OCI-LY3 (cell line): ENCODE measurements around the gene TEX35.

Experiments used
- H2AFZ ChIP-seq: fragments of 200-600, 300-600 bp; shearing (Covaris generic); 2 replicates; pipeline ENCODE4 v1.6.0; 2014; ENCODE audit warnings: antibody characterized with exemption, low read depth, low read length
- H3K27ac ChIP-seq: fragments of 200-600, 300-600 bp; sonication (generic); 2 replicates; pipeline ENCODE4 v1.5.1; 2014; ENCODE audit warnings: mild to moderate bottlenecking, low read length, moderate library complexity, mixed read lengths
- H3K27me3 ChIP-seq: fragments of 200-600, 300-600 bp; sonication (generic); 2 replicates; pipeline ENCODE4 v1.6.1; 2014; ENCODE audit warnings: low read depth, low read length, mixed read lengths
- H3K36me3 ChIP-seq: fragments of 200-600, 300-600 bp; sonication (generic); replicated peaks from 2 replicates; pipeline ENCODE3; 2014; ENCODE audit warnings: low read depth, low read length, mixed read lengths
- H3K4me1 ChIP-seq: fragments of 300-600, 200-600 bp; sonication (generic); 2 replicates; pipeline ENCODE4 v1.6.1; 2014; ENCODE audit warnings: low read length, mixed read lengths
- H3K4me2 ChIP-seq: fragments of 200-600, 300-600 bp; sonication (generic); 2 replicates; pipeline ENCODE4 v1.6.1; 2014; ENCODE audit warnings: low read length, mixed read lengths
- H3K4me3 ChIP-seq: fragments of 300-600, 200-600 bp; sonication (generic); 2 replicates; pipeline ENCODE4 v1.5.1; 2014; ENCODE audit warnings: antibody characterized with exemption, mild to moderate bottlenecking, low read length, moderate library complexity
- H3K79me2 ChIP-seq: fragments of 300-600, 200-600 bp; shearing (Covaris generic); 2 replicates; pipeline ENCODE4 v1.6.1; 2014; ENCODE audit warnings: mild to moderate bottlenecking, low read length, mixed read lengths
- H3K9ac ChIP-seq: fragments of 300-600, 200-600 bp; shearing (Covaris generic); 2 replicates; pipeline ENCODE4 v1.6.0; 2014; ENCODE audit warnings: mild to moderate bottlenecking, low read length, moderate library complexity
- H3K9me3 ChIP-seq: fragments of 200-600, 300-600 bp; shearing (Covaris generic); 2 replicates; pipeline ENCODE4 v1.6.1; 2014; ENCODE audit warnings: low read length, mixed read lengths; ENCODE audit not compliant: insufficient read depth
- H4K20me1 ChIP-seq: fragments of 200-600, 300-600 bp; sonication (generic); 2 replicates; pipeline ENCODE4 v1.6.1; 2016; ENCODE audit warnings: low read length, mixed read lengths; ENCODE audit not compliant: insufficient read depth
- CTCF ChIP-seq: fragments of 200-600, 300-600 bp; sonication (generic); IDR thresholded peaks from 2 replicates; pipeline ENCODE4 v1.5.1; 2014; ENCODE audit warnings: antibody characterized with exemption, low read length, low read depth
- EZH2phosphoT487 ChIP-seq: fragments of 200-600 bp; shearing (Covaris generic); IDR thresholded peaks from 2 replicates; pipeline ENCODE4 v1.6.1; 2018; ENCODE audit warnings: antibody characterized with exemption, mixed run types, low read depth

The TEX35 gene

GRCh38 chr1:178467837-178468236, 45.1 kb upstream of the TEX35 start:
- Histone ChIP-seq H3K4me2 (no peak overlapping the region), H3K9me3 (no peaks in the 10 kb centered on the region), H3K9ac (no peak overlapping the region), H3K4me3 (no peak overlapping the region), H3K27me3 (no peaks in the 10 kb centered on the region), H2AFZ (no peak overlapping the region), H3K36me3 (peaks cover 5% of the 10 kb centered on the region), H4K20me1 (no peaks in the 10 kb centered on the region), H3K27ac (no peak overlapping the region), H3K4me1 (peaks cover 54% of the 10 kb centered on the region), H3K79me2 (no peaks in the 10 kb centered on the region)
- TF ChIP-seq EZH2phosphoT487 (no peak), CTCF (no peak)

GRCh38 chr1:178470411-178470960, 42.4 kb upstream of the TEX35 start:
- Histone ChIP-seq H3K36me3 (peaks cover 5% of the 10 kb centered on the region), H3K4me2 (peak overlapping the region; percentile 18; the same call in 1 of the 2 replicates)
- no peak for TF ChIP-seq EZH2phosphoT487
- no peak for TF ChIP-seq CTCF

GRCh38 chr1:178472531-178472930, 40.4 kb upstream of the TEX35 start:
- H3K4me3 ChIP-seq: no peak overlapping the region
- no peaks in the 10 kb centered on the region for H3K79me2 ChIP-seq
- no peaks in the 10 kb centered on the region for H3K27me3 ChIP-seq
- peaks cover 27% of the 10 kb centered on the region for H3K4me1 ChIP-seq
- H3K4me2 ChIP-seq: peak overlapping the region; percentile 46
- no peaks in the 10 kb centered on the region for H4K20me1 ChIP-seq
- H3K27ac ChIP-seq: no peak overlapping the region
- TF ChIP-seq CTCF (peak; percentile 26; the same call in 1 of the 2 replicates), EZH2phosphoT487 (no peak)
- peaks cover 4% of the 10 kb centered on the region for H3K36me3 ChIP-seq
- no peak overlapping the region for H3K9ac ChIP-seq
- H3K9me3 ChIP-seq: no peaks in the 10 kb centered on the region
- no peak overlapping the region for H2AFZ ChIP-seq

More at GRCh38 chr1:178470411-178470960, 42.4 kb upstream of the TEX35 start:
- Histone ChIP-seq H2AFZ (no peak overlapping the region), H3K9me3 (no peaks in the 10 kb centered on the region), H3K27me3 (no peaks in the 10 kb centered on the region), H3K4me3 (no peak overlapping the region), H3K9ac (no peak overlapping the region), H3K27ac (no peak overlapping the region), H3K4me1 (peaks cover 33% of the 10 kb centered on the region), H3K79me2 (no peaks in the 10 kb centered on the region), H4K20me1 (no peaks in the 10 kb centered on the region)

DNA sequence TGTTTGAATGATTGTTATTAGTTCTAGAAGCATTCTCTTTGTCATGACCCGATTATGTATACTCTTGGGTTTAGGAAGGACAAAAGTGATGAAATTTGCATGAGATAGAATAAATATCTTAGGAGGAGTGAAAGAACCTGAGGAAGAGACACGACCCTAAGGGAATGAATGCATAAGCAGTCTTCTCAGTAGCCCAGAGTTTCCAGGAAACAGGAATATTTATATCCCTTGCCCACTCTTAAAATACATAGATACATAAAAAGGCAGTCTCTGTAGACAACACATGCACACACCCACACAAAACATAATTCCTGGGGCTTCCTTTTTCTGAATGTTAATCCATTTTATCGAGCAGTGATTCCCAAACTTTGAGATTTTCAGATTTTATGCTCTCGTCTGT, 35.5 kb upstream of the TEX35 start:
- no peaks in the 10 kb centered on the region for H3K9me3 ChIP-seq
- H3K9ac ChIP-seq: no peak overlapping the region
- H3K4me1 ChIP-seq: peaks cover 6% of the 10 kb centered on the region
- no peaks in the 10 kb centered on the region for H3K27me3 ChIP-seq
- TF ChIP-seq EZH2phosphoT487 (no peak), CTCF (no peak)
- H4K20me1 ChIP-seq: no peaks in the 10 kb centered on the region
- H3K36me3 ChIP-seq: no peaks in the 10 kb centered on the region
- no peaks in the 10 kb centered on the region for H3K79me2 ChIP-seq
- H3K27ac ChIP-seq: no peak overlapping the region
- no peak overlapping the region for H3K4me3 ChIP-seq
- no peak overlapping the region for H3K4me2 ChIP-seq
- H2AFZ ChIP-seq: no peak overlapping the region
